Small intestine (tissue), 7 donors: ENCODE data around the gene ROBO2. TPM values are rescaled to one million over a fixed set of nuclear protein-coding genes. Genes with fewer than 3 reads are reported as not detected.

Experiments used
- DNase-seq, 2 donors: peaks; one replicate each; pipeline versions ENCODE4 v3.0.0 to v3.0.0-alpha.2; 2013
- FAIRE-seq: peaks from 2 replicates; lab custom pipeline; 2012; peaks lifted over from hg19 to GRCh38; lab: Jason Lieb, UNC
- H3K27ac ChIP-seq, 3 donors: one replicate each; pipeline ENCODE4 v1.5.1; 2013; ENCODE audit warnings: low read length in 2 of 3, mild to moderate bottlenecking in 2 of 3, control low read depth in 1 of 3, inconsistent platforms in 1 of 3, low read depth in 1 of 3, moderate library complexity in 1 of 3
- H3K27me3 ChIP-seq, 3 donors: one replicate each; pipeline ENCODE4 v1.6.1; 2013; ENCODE audit warnings: low read length in 3 of 3, inconsistent platforms in 1 of 3; ENCODE audit not compliant: control insufficient read depth in 3 of 3, insufficient read depth in 3 of 3
- H3K36me3 ChIP-seq, 3 donors: one replicate each; pipeline ENCODE4 v1.6.1; 2013; ENCODE audit warnings: low read length in 3 of 3, inconsistent platforms in 1 of 3, low read depth in 1 of 3, mild to moderate bottlenecking in 1 of 3, moderate library complexity in 1 of 3; ENCODE audit not compliant: control insufficient read depth in 3 of 3, insufficient read depth in 2 of 3
- H3K4me1 ChIP-seq, 3 donors: one replicate each; pipeline ENCODE4 v1.6.1; 2013; ENCODE audit warnings: low read length in 2 of 3, inconsistent platforms in 1 of 3, low read depth in 1 of 3, mild to moderate bottlenecking in 1 of 3, moderate library complexity in 1 of 3; ENCODE audit not compliant: control insufficient read depth in 3 of 3, insufficient read depth in 2 of 3
- H3K4me3 ChIP-seq, 3 donors: one replicate each; pipeline ENCODE4 v1.5.1; 2013; ENCODE audit warnings: low read length in 3 of 3, control low read depth in 1 of 3, inconsistent platforms in 1 of 3, low read depth in 1 of 3, mild to moderate bottlenecking in 1 of 3, moderate library complexity in 1 of 3
- H3K9me3 ChIP-seq, 2 donors: one replicate each; pipeline ENCODE4 v1.6.1; 2013; ENCODE audit warnings: low read depth in 1 of 2, low read length in 1 of 2; ENCODE audit not compliant: control insufficient read depth in 2 of 2, insufficient read depth in 1 of 2
- WGBS, 3 donors: extraction: QIAGEN DNeasy Blood & Tissue Kit; methylation state at CpG; one replicate each; pipeline ENCODE4 v1.1.7; 2013; 5-methylcytosine and 5-hydroxymethylcytosine counted together
- polyA plus RNA-seq, 4 donors: library from polyadenylated mRNA; stranded (reverse) in 3 of 4; unstranded in 1 of 4; fragments of 200-250 nt in 3 of 4; fragments of 120-200 nt in 1 of 4; gene quantifications; one replicate each; pipeline versions ENCODE4 v1.2.1 to v1.2.3, GENCODE V29; 2013
- donor health status: healthy with polysubstance abuse.
- donor health status: control.
- donor health status: control.
- donor health status: Bipolar disorder and iron deficiency.
- donor health status: healthy.

ROBO2 gene
- polyA plus RNA-seq, 4 donors = under 0.01 to 19.9 (median 1.7) TPM; not detected in 1

DNA sequence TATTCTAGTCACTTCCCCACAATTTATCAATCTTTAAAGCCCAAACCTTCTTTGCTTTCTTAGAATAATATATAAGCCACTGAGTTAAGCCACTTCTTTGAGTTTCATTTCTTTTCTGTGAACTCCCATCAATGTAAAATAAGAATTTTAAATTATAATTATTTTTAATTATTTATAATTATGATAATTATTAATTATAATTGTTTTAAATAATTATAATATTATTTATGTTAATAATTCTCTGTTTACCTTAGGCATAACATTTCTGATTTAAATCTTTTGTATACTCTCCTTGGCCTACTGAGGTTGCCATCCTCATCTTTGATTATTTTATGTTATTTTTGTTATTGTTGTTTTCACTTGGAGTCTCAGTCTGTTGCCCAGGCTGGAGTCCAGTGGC, 644.2 kb downstream of the ROBO2 start:
- H3K4me3 ChIP-seq = no peak overlapping the region
- no peaks in the 10 kb centered on the region for H3K4me1 ChIP-seq
- H3K9me3 ChIP-seq = peaks cover 0 to 14% of the 10 kb centered on the region in 2 donors
- no peak for DNase-seq
- H3K27ac ChIP-seq = no peak overlapping the region
- FAIRE-seq = no peak
- H3K36me3 ChIP-seq = no peaks in the 10 kb centered on the region
- no peaks in the 10 kb centered on the region for H3K27me3 ChIP-seq

DNA sequence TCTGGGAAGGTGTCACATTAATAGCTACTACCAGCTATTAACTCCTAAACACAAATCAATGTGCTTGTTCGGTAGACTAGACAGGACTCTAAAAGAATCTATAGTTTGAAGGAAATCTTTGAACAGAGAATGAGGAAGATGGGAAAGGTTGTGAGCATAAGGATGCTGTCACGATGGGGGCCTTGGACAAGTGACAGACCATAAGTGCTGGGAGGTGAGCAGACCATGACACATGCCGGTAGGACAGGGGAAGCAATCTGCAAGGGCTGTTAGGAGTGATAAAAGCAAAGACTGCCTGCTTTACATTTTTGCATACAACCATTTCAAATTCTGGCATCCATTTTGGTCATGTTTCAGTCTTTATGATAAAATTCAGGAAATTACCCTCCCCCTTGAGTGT, 645.8 kb downstream of the ROBO2 start:
- H3K9me3 ChIP-seq = peaks cover 0 to 14% of the 10 kb centered on the region in 2 donors
- no peaks in the 10 kb centered on the region for H3K36me3 ChIP-seq
- DNase-seq (no peak), FAIRE-seq (no peak)
- no peak overlapping the region for H3K4me3 ChIP-seq
- no peak overlapping the region for H3K27ac ChIP-seq
- WGBS, 3 donors = 68 to 80% (median 68%) methylated on average over 3 of the region's 3 CpGs
- H3K27me3 ChIP-seq = no peaks in the 10 kb centered on the region
- no peaks in the 10 kb centered on the region for H3K4me1 ChIP-seq

DNA sequence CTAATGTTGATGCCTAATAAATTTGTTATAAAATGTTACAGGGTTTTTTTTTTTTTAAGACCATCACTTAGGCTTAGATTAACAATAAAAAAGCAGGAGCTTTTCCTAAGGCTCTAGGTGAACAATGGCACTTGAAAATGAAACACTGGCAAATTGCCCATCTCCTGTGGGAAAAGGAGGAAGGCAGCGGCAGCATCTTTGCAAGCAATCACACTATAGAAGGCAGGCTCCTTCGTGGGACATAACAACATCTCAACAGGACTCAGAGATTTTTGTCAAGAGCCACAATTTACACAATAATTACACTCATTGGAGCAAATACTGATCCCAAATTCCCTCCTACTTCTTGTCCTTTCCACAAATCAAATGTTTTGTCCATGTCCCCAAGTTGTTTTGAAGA, 646.7 kb downstream of the ROBO2 start:
- no peaks in the 10 kb centered on the region for H3K4me1 ChIP-seq
- no peak overlapping the region for H3K4me3 ChIP-seq
- peaks cover 0 to 12% of the 10 kb centered on the region in 2 donors for H3K9me3 ChIP-seq
- no peaks in the 10 kb centered on the region for H3K36me3 ChIP-seq
- FAIRE-seq = no peak
- WGBS, 3 donors = 15 to 21% (median 19%) methylated on average over 2 of the region's 2 CpGs
- no peak for DNase-seq
- H3K27ac ChIP-seq = no peak overlapping the region
- no peaks in the 10 kb centered on the region for H3K27me3 ChIP-seq

DNA sequence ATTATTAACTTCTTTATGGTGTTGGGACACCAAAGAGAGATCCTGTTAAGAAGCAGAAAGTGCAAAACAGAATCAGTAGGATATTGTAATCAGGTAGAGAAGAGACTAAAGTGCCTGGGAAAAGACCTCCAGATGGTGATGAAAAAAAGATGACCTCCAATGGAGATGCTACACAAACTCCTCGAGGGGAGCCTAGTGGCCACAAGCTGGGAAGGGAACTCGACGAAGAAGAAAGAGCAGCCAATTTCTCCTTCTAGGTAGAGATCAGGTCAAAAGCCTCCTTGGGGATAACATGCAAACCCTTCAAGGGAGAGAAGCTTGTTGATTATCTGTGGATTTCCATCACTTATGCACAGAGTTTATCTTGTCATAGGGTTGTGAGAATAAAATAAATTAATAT, 647.6 kb downstream of the ROBO2 start:
- no peak for FAIRE-seq
- H3K9me3 ChIP-seq = peaks cover 0 to 3% of the 10 kb centered on the region in 2 donors
- 58 to 60% (median 59%) methylated on average over 3 of the region's 3 CpGs for WGBS, 3 donors

DNA sequence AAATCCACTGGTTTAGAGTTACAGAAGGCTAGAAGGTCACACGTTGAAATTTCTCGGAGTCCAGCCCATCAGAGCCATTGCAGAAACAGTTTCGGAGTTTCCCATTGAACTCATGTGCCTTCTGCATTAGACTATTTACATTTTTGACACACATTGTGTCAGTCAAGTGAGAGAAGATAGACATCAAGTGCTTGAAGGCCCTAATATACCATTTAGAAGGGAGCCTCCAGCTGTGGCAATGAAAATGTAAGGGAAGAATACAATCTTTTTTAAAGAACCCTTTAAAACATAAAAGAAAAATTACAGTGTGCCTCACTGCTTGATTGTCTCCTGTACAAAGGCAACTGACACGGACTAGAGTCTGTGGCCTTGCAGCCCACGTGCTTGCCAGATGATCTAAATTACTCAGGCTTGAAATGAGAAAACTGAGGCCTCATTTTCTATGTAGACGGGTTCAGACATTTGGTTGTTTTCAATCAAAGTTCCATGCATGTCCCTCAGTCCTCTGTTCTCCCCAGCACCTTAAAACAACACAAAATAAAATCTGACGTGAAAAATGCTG, 650.5 kb downstream of the ROBO2 start:
- DNase-seq (no peak), FAIRE-seq (no peak)
- 76 to 80% (median 76%) methylated on average over 7 of the region's 7 CpGs for WGBS, 3 donors
- Histone ChIP-seq H3K27ac (no peak overlapping the region), H3K36me3 (no peaks in the 10 kb centered on the region), H3K4me3 (no peak overlapping the region), H3K9me3 (no peaks in the 10 kb centered on the region), H3K27me3 (no peaks in the 10 kb centered on the region), H3K4me1 (no peaks in the 10 kb centered on the region)

More for the DNA sequence above, 647.6 kb downstream of the ROBO2 start:
- Histone ChIP-seq H3K27ac (no peak overlapping the region), H3K27me3 (no peaks in the 10 kb centered on the region), H3K4me3 (no peak overlapping the region), H3K36me3 (no peaks in the 10 kb centered on the region), H3K4me1 (no peaks in the 10 kb centered on the region)
- no peak for DNase-seq

DNA sequence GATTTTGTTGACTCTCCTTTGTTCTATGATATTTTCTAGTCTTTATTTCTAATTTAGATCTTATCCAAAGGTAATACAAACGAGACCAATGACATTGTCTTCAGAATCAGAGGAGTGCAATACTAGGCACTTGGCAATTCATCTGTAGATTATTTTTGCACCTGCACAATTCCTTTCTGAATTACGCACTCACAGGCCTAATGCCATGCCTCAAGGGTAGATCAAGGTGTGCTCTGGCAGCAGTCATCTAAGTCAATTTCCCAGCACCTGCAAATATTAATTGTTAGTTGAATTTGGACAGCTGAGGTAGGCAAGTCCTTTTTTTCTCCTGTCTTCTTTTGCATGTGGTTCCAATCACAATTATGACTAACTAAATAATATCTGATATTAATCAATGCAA, 653.2 kb downstream of the ROBO2 start:
- no peaks in the 10 kb centered on the region for H3K4me1 ChIP-seq
- 56 to 76% (median 63%) methylated on average over 2 of the region's 2 CpGs for WGBS, 3 donors
- FAIRE-seq = no peak

DNA sequence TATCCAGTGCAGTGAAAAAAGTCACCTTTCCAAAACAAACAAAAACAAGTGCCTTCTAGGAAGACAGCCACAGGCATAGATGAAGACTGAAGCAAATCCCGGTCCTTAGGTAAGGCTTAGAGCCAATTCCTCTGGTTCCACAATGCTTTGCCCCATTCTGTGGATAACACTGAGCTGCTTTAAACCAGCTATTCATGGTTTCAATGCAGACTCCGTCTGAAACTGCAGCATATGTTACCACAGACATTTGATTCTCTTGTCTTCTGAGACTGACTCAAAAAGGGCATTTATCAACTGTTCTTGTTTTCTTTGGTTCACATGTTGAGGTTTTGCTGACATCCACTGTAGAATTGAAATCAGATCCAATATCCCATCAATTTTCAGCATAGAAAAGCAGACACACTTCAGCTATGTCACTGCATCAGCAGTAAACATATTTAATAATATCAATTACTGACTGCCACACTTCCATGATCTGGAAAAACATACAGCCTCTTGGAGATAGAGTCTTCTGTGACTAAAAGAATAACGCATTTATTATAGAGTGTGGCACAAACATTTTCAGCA, 659.3 kb downstream of the ROBO2 start:
- no peaks in the 10 kb centered on the region for H3K4me1 ChIP-seq
- WGBS, 3 donors = 61 to 71% (median 63%) methylated on average over 3 of the region's 3 CpGs
- FAIRE-seq (no peak), DNase-seq (no peak)
- H3K27me3 ChIP-seq = no peaks in the 10 kb centered on the region
- H3K9me3 ChIP-seq = no peaks in the 10 kb centered on the region
- H3K4me3 ChIP-seq = no peak overlapping the region
- no peak overlapping the region for H3K27ac ChIP-seq
- no peaks in the 10 kb centered on the region for H3K36me3 ChIP-seq

More for the DNA sequence above, 653.2 kb downstream of the ROBO2 start:
- H3K36me3 ChIP-seq = no peaks in the 10 kb centered on the region
- no peaks in the 10 kb centered on the region for H3K27me3 ChIP-seq
- no peak for DNase-seq
- no peak overlapping the region for H3K4me3 ChIP-seq
- H3K9me3 ChIP-seq = no peaks in the 10 kb centered on the region
- no peak overlapping the region for H3K27ac ChIP-seq
